GM18505 (cell line): ENCODE measurements around the gene TXNDC11.

Source experiments
- ATAC-seq: cut with Tn5 transposase; IDR thresholded peaks from one replicate; pipeline ENCODE4 v1.9.1; 2021; ENCODE audit not compliant: unreplicated experiment
- POLR2A ChIP-seq: IDR thresholded peaks from 4 replicates; pipeline ENCODE4 v1.6.1; 2011; ENCODE audit warnings: borderline replicate concordance; ENCODE audit not compliant: insufficient read depth, insufficient read length; ENCODE audit errors: extremely low read depth

TXNDC11 gene

GRCh38 chr16:11640987-11641817 lies 101.5 kb downstream of the TXNDC11 start:
- TF ChIP-seq POLR2A, result no peak
- ATAC-seq, result no peak

GRCh38 chr16:11639925-11640899 lies 102.4 kb downstream of the TXNDC11 start:
- ATAC-seq, result no peak
- no peak for TF ChIP-seq POLR2A

- no peak for TF ChIP-seq POLR2A
- ATAC-seq, result no peak
These were observed 103.6 kb downstream of the TXNDC11 start for GRCh38 chr16:11639008-11639562.

DNA sequence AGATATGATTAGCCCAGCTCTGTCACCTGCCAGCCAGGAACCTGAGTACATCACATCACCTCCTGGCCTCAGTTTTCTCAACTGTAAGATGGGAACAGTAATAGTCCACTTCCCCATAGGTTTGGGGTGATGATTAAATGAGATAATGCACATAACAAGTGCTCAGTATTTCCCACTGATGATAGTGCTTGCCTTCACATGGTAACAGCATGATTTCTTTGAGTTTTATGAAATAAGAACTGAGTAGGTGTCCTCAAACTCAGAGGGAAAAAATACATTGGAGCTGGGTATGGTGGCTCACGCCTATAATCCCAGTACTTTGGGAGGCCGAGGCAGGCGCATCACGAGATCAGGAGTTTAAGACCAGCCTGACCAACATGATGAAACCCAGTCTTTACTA lies 104.5 kb downstream of the TXNDC11 start:
- TF ChIP-seq POLR2A, result no peak
- no peak for ATAC-seq

- ATAC-seq, result no peak
- no peak for TF ChIP-seq POLR2A
These were observed 105.3 kb downstream of the TXNDC11 start for GRCh38 chr16:11637320-11637719.

DNA sequence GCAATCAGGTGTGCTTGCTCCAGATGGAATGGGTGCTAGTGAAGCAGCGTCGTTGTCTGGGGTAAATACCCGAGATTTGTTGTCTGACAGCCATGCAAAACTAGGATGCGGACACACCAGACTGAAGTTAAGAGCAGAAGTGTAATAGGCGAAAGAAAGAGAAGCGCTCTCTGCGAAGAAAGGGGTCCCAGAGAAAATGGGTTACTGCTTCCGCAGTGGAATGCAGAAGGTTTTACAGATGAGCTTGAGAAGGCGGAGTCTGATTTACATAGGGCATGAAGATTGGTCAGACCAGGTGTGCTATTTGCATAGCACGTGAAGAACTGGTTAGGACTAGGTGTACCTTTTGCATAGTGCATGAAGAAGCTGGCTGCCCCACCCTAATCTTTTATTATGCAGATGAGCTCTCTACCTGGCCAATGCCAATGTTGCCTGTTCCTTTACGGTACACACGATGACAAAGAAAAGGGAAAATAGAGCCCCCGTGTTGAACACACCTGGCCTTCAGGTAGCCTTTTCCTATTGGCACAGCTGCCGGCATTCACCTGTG lies 106.4 kb downstream of the TXNDC11 start:
- TF ChIP-seq POLR2A, result no peak
- ATAC-seq, result no peak

- no peak for ATAC-seq
- no peak for TF ChIP-seq POLR2A
These were observed 106.9 kb downstream of the TXNDC11 start for GRCh38 chr16:11635679-11636171.

DNA sequence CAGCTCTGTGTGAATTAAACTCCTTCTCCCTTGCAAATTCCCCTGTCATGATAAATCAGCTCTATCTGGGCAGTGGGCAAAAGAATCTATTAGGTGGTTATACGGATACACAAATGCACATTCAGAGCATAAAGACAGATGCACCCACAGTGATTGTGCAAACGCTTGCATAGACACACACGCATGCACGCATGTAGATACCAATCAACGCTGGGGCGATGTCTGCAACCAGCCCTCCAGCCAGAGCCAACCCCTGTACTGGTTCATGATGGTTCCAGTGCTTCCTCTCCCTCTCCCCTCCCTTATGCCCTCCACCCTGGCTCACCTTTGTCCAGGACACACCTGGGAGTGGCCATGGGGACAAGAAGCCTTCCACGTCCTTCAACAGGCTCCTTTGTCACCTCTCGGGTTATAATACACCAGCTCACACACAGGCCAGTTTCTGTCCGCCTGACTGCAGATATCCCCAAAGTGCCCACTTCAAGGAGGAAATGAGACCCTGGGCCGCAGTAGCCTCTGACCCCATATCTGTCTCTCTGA lies 107.5 kb downstream of the TXNDC11 start:
- no peak for ATAC-seq
- no peak for TF ChIP-seq POLR2A

DNA sequence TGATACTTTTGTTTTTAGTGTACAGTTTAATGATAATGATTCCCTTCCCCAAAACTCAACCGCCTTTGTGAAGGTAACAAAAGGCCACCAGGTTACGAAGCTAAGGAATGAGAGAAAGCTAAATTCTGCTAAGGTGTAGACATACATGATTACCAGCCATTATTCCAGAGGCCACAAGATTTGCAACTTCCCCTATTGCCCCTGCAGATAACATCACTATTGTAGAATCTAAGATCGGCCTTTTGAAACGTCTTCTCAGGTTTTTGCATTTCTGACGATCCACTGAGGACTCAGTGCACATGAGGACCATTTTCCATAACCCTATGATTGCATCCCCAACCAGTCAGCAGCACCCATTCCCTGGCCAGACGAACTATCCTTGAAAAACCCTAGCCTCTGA lies 108.3 kb downstream of the TXNDC11 start:
- ATAC-seq, result no peak
- no peak for TF ChIP-seq POLR2A

DNA sequence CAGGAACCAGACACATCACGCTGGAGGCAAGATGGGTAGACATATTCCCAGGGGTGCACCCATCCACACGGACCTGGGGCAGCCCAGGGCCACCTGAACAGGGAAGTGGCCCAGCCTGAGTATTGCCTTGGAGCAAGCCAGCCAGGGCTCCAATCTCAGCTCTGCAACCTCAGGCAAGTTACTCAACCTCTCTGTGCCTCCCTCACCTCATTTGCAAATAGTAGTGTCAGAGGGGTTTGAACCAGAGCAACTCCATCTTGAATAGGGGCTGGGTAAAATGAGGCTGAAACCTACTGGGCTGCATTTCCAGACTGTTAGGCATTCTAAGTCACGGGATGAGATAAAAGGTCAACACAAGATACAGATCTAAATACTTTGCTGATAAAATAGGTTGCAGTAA lies 109.5 kb downstream of the TXNDC11 start:
- ATAC-seq, result no peak

GRCh38 chr16:11632455-11632939 lies 110.2 kb downstream of the TXNDC11 start:
- no peak for ATAC-seq
- TF ChIP-seq POLR2A, result no peak

More for the DNA sequence above, 109.5 kb downstream of the TXNDC11 start:
- no peak for TF ChIP-seq POLR2A

GRCh38 chr16:11631214-11631613 lies 111.4 kb downstream of the TXNDC11 start:
- no peak for ATAC-seq
- TF ChIP-seq POLR2A, result no peak

DNA sequence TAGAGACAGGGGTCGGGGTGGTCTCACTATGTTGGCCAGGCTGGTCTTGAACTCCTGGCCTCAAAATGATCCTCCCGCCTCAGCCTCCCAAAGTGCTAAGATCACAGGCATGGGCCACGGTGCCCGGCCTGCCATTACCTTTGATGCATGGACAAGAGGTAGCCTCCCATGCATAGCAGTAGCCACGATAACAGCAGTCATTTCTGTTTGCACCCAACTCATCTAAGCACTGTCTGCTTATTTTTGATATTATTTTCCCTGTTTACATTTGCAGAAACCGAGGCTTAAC lies 111.9 kb downstream of the TXNDC11 start:
- no peak for ATAC-seq

More for the DNA sequence above, 111.9 kb downstream of the TXNDC11 start:
- TF ChIP-seq POLR2A, result no peak
